PC-9 (cell line): ENCODE results near the gene SPINK6.

ENCODE experiments used
- EZH2 ChIP-seq: fragments of 200-600 bp; sonication (generic); IDR thresholded peaks from 2 replicates; pipeline ENCODE4 v1.8.0; 2017; ENCODE audit warnings: antibody characterized with exemption, low read depth
- TF ChIP-seq, protein P1 (sequence below): fragments of 200-600 bp; sonication (generic); conservative IDR thresholded peaks from 2 replicates; pipeline ENCODE4 v1.6.1; 2017; ENCODE audit warnings: mixed run types, antibody characterized with exemption, mild to moderate bottlenecking, moderate library complexity

DNA sequence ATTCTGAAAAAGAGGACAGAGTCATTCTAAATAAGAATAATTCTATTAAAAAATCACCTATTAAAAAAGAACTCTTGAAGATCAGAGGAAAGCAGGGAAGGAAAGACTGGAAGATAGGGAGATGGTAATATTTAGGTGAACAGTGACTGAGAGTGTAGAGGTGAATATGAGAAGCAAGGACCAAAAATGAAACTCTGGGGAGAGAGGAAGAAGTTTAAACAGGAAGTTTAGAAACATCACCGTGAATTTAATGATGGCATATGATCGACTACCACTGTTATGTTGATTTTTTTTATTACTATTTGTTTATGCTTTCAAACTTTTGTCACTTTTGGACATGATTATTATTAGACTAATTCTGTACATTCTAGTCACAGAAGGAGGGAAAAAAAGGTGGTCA is 1.7 kb upstream of the SPINK6 start:
- TF ChIP-seq, protein P1, sequence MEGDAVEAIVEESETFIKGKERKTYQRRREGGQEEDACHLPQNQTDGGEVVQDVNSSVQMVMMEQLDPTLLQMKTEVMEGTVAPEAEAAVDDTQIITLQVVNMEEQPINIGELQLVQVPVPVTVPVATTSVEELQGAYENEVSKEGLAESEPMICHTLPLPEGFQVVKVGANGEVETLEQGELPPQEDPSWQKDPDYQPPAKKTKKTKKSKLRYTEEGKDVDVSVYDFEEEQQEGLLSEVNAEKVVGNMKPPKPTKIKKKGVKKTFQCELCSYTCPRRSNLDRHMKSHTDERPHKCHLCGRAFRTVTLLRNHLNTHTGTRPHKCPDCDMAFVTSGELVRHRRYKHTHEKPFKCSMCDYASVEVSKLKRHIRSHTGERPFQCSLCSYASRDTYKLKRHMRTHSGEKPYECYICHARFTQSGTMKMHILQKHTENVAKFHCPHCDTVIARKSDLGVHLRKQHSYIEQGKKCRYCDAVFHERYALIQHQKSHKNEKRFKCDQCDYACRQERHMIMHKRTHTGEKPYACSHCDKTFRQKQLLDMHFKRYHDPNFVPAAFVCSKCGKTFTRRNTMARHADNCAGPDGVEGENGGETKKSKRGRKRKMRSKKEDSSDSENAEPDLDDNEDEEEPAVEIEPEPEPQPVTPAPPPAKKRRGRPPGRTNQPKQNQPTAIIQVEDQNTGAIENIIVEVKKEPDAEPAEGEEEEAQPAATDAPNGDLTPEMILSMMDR: no peak
- TF ChIP-seq EZH2: no peak
